ENCODE results near the gene RFC1.
"Not testable (repeated sequence)": the region's sequence is repeated elsewhere in the genome, so short reads cannot be mapped to it uniquely, and the experiment has no call there.

RFC1 gene

GRCh38 chr4:39304651-39305050, 61.5 kb downstream of the RFC1 start:
- no peak for DNase-seq

GRCh38 chr4:39303871-39304270, 62.3 kb downstream of the RFC1 start:
- DNase-seq, result no peak

GRCh38 chr4:39302901-39303300, 63.3 kb downstream of the RFC1 start:
- DNase-seq, result no peak

GRCh38 chr4:39295784-39296183, 70.4 kb downstream of the RFC1 start:
- DNase-seq, result no peak

GRCh38 chr4:39292433-39292832, 73.7 kb downstream of the RFC1 start:
- DNase-seq, result not testable (repeated sequence)

GRCh38 chr4:39291686-39292085, 74.5 kb downstream of the RFC1 start:
- no peak for DNase-seq

GRCh38 chr4:39287223-39287622, 78.9 kb downstream of the RFC1 start:
- DNase-seq, result no peak

GRCh38 chr4:39286263-39286662, 79.9 kb downstream of the RFC1 start:
- DNase-seq, result no peak

- no peak for DNase-seq
These were observed 80.3 kb downstream of the RFC1 start for GRCh38 chr4:39285853-39286252.

- no peak for DNase-seq
These were observed 80.9 kb downstream of the RFC1 start for GRCh38 chr4:39285111-39285795.

GRCh38 chr4:39280770-39281169, 85.4 kb downstream of the RFC1 start:
- DNase-seq, result no peak

GRCh38 chr4:39279416-39279815, 86.7 kb downstream of the RFC1 start:
- DNase-seq, result no peak

- no peak for DNase-seq
These were observed 87.7 kb downstream of the RFC1 start for GRCh38 chr4:39278476-39278875.

- not testable (repeated sequence) for DNase-seq
These were observed 88.5 kb downstream of the RFC1 start for GRCh38 chr4:39277661-39278060.

- no peak for DNase-seq
These were observed 91.7 kb downstream of the RFC1 start for GRCh38 chr4:39274503-39274902.

- no peak for DNase-seq
These were observed 102.3 kb downstream of the RFC1 start for GRCh38 chr4:39263895-39264294.

GRCh38 chr4:39259571-39260330, 106.4 kb downstream of the RFC1 start:
- DNase-seq, result no peak

- no peak for DNase-seq
These were observed 109.7 kb downstream of the RFC1 start for GRCh38 chr4:39256436-39256835.

GRCh38 chr4:39255871-39256270, 110.3 kb downstream of the RFC1 start:
- DNase-seq, result no peak

GRCh38 chr4:39255266-39255665, 110.9 kb downstream of the RFC1 start:
- DNase-seq, result no peak

- DNase-seq, result no peak
These were observed 122.7 kb downstream of the RFC1 start for GRCh38 chr4:39243462-39243861.

Data from DMS79 (cell line).